Panc1 (cell line): ENCODE results near the gene GNG3.

ENCODE experiments used
- TCF7L2 ChIP-seq: IDR thresholded peaks from 2 replicates; pipeline ENCODE4 v1.6.1; 2011; ENCODE audit warnings: mild to moderate bottlenecking, low read depth, low read length, inconsistent platforms
- TF ChIP-seq, protein P1 (sequence below): fragments of 450-650 bp; IDR thresholded peaks from 2 replicates; pipeline ENCODE4 v1.5.1; 2017; ENCODE audit warnings: mild to moderate bottlenecking

DNA sequence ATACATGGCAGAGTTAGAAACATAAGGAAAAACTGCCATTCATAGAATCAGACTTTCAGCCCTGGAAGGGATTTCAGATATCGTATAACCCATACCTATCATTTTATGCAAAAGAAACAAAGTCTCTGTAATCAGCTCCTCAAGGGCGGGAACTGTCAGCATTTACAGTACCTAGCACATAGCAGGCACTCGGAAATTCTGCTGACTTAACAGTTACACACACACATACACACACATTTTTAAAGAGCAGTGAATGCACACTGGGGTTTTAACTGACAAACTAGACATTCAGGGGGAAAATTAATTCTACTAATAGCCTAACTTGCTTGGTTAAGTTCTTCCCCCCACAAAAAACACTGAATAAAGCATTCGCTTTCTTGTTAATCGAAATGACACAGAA, 8.7 kb downstream of the GNG3 start:
- TF ChIP-seq, protein P1, sequence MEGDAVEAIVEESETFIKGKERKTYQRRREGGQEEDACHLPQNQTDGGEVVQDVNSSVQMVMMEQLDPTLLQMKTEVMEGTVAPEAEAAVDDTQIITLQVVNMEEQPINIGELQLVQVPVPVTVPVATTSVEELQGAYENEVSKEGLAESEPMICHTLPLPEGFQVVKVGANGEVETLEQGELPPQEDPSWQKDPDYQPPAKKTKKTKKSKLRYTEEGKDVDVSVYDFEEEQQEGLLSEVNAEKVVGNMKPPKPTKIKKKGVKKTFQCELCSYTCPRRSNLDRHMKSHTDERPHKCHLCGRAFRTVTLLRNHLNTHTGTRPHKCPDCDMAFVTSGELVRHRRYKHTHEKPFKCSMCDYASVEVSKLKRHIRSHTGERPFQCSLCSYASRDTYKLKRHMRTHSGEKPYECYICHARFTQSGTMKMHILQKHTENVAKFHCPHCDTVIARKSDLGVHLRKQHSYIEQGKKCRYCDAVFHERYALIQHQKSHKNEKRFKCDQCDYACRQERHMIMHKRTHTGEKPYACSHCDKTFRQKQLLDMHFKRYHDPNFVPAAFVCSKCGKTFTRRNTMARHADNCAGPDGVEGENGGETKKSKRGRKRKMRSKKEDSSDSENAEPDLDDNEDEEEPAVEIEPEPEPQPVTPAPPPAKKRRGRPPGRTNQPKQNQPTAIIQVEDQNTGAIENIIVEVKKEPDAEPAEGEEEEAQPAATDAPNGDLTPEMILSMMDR: no peak
- no peak for TF ChIP-seq TCF7L2
